Measurements from ENCODE around the gene MACROD2. TPM values are rescaled to one million over a fixed set of nuclear protein-coding genes. Genes with fewer than 3 reads are reported as not detected.

The MACROD2 gene
- total and polyA plus RNA-seq, 2 of the 4 experiments (the other 2 are of a cell fraction) = not detected

- BruUV-seq (replicated peaks) = no TSS peak
- Histone ChIP-seq H3K36me3 (ENCODE audit: control insufficient read depth, insufficient read depth, low read length) (no peaks in the 10 kb centered on the region), H3K9me3 (ENCODE audit: control insufficient read depth, insufficient read depth, low read length) (no peaks in the 10 kb centered on the region), H3K4me1 (ENCODE audit: control insufficient read depth, insufficient read depth, low read length) (no peaks in the 10 kb centered on the region), H4K8ac (ENCODE audit: low read depth in 2 of 2, low read length in 2 of 2) (no peak overlapping the region), H2BK120ac (ENCODE audit: low read depth, low read length) (no peak overlapping the region), H2AK5ac (ENCODE audit: low read depth, low read length) (no peak overlapping the region), H3K14ac (replicated peaks; ENCODE audit: low read depth, low read length) (no peak overlapping the region), H2AFZ (replicated peaks; ENCODE audit: low read length, poor library complexity) (no peak overlapping the region), H3K27me3 (ENCODE audit: control insufficient read depth, insufficient read depth, low read length) (no peaks in the 10 kb centered on the region), H4K20me1 (ENCODE audit: insufficient read depth, low read length) (no peaks in the 10 kb centered on the region), H3K9me1 (ENCODE audit: insufficient read depth, low read length) (no peaks in the 10 kb centered on the region), H3K56ac (ENCODE audit: extremely low read depth, insufficient read depth, low read length) (no peak overlapping the region), H4K5ac (ENCODE audit: low read depth, low read length) (no peak overlapping the region), H3K9ac (ENCODE audit: low read depth, low read length) (no peak overlapping the region), H3K18ac (ENCODE audit: low read depth, low read length) (no peak overlapping the region), H3K4me3 (ENCODE audit: insufficient read depth, low read depth, low read length) (no peak overlapping the region), H2AK9ac (replicated peaks; ENCODE audit: low read depth, low read length, poor library complexity) (no peak overlapping the region), H2BK5ac (ENCODE audit: low read depth, low read length, poor library complexity, severe bottlenecking) (no peak overlapping the region), H2BK20ac (ENCODE audit: low read depth, low read length) (no peak overlapping the region), H4K91ac (ENCODE audit: insufficient read depth, low read depth, low read length) (no peak overlapping the region), H3K4me2 (ENCODE audit: low read depth, low read length) (no peak overlapping the region), H3K23ac (ENCODE audit: low read depth, low read length) (no peak overlapping the region), H2BK15ac (ENCODE audit: low read depth, low read length) (no peak overlapping the region), H3K4ac (ENCODE audit: low read depth, low read length) (no peak overlapping the region), H3K79me1 (ENCODE audit: low read depth in 1 of 2, low read length in 2 of 2) (no peaks in the 10 kb centered on the region), H3K27ac (ENCODE audit: insufficient read depth, low read length) (no peak overlapping the region)
- dilution Hi-C loops (cut with HindIII; ENCODE audit: low sequenced_read_pairs, unreplicated experiment) = no loop called here
- DNase-seq = no peak
- POLR2A ChIA-PET (ENCODE audit: unreplicated experiment) = no interaction called here
- in situ Hi-C loops (cut with MboI; ENCODE audit: low sequenced_read_pairs) = no loop called here
- intact Hi-C loops (cut with micrococcal nuclease) = no loop called here
- CTCF ChIA-PET = no interaction called here
- TF ChIP-seq CEBPB (IDR thresholded peaks at IDR 0.05; ENCODE audit: low read depth, low read length) = no peak
- TF ChIP-seq SMC3 (IDR thresholded peaks at IDR 0.05; ENCODE audit: low read depth, low read length) = no peak
- no peak for TF ChIP-seq NFE2L2 (IDR thresholded peaks at IDR 0.05; ENCODE audit: low read depth, low read length)
- TF ChIP-seq RCOR1 (IDR thresholded peaks at IDR 0.05; ENCODE audit: insufficient replicate concordance, low read length) = no peak
- TF ChIP-seq FOS (IDR thresholded peaks at IDR 0.05; ENCODE audit: low read depth, low read length) = no peak
- no peak for TF ChIP-seq POLR2A (IDR thresholded peaks at IDR 0.05; ENCODE audit: low read depth, low read length)
- no peak for TF ChIP-seq BHLHE40 (IDR thresholded peaks at IDR 0.05; ENCODE audit: low read depth, low read length)
- TF ChIP-seq RFX5 (IDR thresholded peaks at IDR 0.05; ENCODE audit: low read depth, low read length) = no peak
- TF ChIP-seq MAFK (IDR thresholded peaks at IDR 0.05; ENCODE audit: low read depth, low read length) = no peak
- no peak for TF ChIP-seq MXI1 (IDR thresholded peaks at IDR 0.05; ENCODE audit: borderline replicate concordance, low read depth, low read length)
- no peak for TF ChIP-seq CTCF (conservative IDR thresholded peaks at IDR 0.05; ENCODE audit: low read depth, low read length)
- WGBS, 2 experiments (ENCODE audit: extremely low coverage in 2 of 2, insufficient read length in 1 of 2) = no CpG with 5 or more reads among the region's 2 CpGs
- ATAC-seq (ENCODE audit: low read depth) = no peak
Measured at GRCh38 chr20:15817351-15817750, 1822.0 kb downstream of the MACROD2 start.

Data from IMR-90 (cell line).